ENCODE results near the gene VTI1A.

Gene VTI1A

DNA sequence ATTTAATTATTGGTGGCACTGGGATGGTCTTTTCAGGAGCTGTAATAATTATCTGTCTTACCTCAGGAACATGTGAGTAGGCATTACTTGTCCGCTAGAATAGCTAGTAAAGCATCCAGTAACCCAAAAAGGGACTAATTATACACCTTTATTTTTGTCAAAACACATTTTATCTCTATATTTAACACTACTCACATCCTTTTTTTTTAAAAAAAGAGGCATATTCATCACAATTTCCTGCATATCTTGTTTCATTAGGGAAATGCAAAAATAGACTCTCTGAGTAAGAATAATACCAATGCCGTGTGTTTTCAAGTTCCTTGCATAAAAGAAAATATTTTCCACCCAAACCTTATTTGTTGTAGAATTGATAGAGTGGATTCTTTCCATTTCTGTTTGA lies 99.5 kb downstream of the VTI1A start:
- DNase-seq (ENCODE audit: low spot score): no peak

DNA sequence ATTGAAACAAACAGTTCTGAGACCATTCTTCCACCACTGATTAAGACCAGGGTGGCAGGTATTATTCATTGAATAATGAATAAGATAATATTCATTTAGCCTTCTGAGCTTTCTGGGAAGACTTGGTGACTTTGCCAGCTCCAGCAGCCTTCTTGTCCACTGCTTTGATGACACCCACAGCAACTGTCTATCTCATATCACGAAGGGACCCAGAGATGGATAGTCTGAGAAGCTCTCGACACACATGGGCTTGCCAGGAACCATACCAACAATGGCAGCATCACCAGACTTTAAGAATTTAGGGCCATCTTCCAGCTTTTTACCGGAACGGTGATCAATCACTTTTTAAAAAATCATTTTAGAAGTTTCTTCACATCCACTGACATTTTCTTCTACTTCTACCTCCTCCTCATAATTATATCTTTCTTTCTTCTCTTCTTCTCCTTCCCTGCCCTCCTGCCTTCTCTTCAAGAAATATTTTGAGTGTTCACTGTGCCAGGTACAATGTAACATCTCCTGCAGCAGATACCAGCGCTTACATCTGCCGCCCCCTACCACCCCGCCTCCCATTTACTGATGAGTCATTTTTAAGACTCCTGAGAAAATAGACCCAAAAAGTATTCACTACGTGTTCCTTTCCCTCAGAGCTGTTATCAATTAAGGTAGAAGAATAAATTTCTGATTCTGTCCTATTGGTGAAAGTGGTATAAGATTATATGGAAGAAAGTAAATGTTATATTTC lies 101.7 kb downstream of the VTI1A start:
- DNase-seq (ENCODE audit: low spot score): no peak

GRCh38 chr10:112552593-112553110 lies 105.6 kb downstream of the VTI1A start:
- DNase-seq (ENCODE audit: low spot score): no peak

- no peak for DNase-seq (ENCODE audit: low spot score)
These were observed 106.3 kb downstream of the VTI1A start for GRCh38 chr10:112553315-112553714.

GRCh38 chr10:112554263-112554662 lies 107.2 kb downstream of the VTI1A start:
- no peak for DNase-seq (ENCODE audit: low spot score)

DNA sequence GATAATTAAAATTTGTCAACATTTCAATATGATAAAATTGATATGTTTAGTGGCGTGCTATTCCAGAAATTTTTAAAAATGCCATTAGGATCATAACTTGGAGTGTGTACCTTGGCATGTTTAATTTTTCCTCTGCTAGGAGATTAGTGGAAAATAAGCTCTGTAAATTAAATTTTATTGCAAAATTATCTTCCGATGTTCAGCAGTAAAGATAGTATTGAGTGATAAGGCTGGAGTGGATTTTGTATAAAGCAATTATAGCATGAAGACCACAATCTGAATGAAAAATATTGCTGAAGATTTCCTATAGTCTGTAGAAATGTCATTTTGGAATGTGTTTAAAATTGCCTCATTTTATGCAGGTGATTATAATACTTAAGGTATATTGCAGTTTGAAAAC lies 110.2 kb downstream of the VTI1A start:
- no peak for DNase-seq (ENCODE audit: low spot score)

- DNase-seq (ENCODE audit: low spot score): no peak
These were observed 111.6 kb downstream of the VTI1A start for GRCh38 chr10:112558476-112559142.

DNA sequence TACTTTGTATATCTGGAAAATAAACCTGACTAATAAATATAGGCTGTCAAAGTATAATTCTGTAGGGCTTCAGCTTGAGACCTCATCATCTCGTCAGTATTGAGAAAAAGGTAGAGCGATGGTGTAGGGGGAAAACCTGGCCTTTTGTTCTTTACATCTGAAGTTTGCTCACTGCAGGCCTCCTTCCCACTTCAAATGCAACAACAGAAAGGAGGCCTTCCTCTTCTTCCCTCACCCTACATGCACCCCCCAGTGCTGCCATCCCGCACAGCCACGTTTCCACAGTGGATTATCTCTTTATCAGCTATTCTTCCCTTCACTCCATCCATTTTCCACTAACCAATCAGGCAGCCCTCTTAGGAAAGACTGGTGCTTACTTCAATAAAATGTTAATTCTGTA lies 112.3 kb downstream of the VTI1A start:
- DNase-seq (ENCODE audit: low spot score): no peak

DNA sequence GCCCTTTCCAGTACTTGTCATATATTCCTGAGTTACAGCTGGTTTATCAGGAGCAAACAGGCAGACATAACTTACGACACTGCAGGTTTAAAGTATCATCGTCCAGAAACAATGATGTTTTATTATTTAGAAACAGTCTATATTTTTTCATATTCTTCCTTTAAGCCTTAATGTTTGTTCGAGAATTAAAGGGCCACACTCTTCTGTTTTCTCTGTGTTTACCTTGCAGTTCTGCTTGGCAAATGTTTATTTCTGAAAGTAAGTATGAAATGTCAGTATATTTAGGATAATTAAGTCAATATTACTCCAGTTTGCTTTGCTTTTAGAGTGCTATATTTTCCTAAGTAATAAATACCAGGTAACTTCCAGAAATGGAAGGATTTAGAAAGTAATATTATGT lies 115.1 kb downstream of the VTI1A start:
- DNase-seq (ENCODE audit: low spot score): no peak

DNA sequence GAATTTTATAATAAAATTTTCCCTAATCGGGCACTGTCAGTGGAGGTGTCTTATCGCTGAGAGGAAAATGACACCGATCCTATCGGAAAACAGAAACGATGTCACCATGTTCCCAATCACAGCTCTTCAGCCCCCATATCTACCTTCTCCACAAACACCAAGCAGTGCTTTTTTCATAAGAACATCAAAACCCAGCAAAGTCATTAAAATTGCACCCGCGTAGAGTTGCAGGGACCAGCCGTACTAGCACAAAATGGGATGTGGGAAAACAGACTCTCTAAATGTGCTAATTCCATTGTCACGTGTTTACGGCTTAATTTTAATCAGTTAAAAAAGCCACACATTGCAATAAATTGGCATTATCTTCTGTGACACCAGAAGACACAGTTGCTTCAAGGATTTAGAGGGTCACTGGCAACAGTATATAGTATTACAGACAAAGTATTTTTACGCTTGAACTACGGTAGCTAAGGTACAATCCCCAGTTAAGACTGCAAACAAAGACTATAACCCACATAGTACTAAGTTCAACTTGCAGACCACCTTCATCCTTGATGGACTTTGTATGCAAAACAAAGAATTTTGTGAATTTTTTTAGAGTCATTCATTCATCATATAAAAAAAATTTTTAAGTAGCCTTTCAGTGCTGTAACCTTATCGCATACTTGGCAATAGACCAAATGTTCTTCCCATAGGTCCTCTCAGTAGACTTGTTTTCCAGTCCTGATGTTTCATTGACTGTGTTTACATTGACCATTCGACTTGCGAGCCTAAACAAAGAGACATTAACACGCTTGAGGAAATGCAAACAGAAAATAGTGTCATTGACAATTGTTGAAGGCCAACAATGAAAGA lies 116.0 kb downstream of the VTI1A start:
- DNase-seq (ENCODE audit: low spot score): no peak

- DNase-seq (ENCODE audit: low spot score): no peak
These were observed 117.3 kb downstream of the VTI1A start for GRCh38 chr10:112564337-112564736.

- DNase-seq (ENCODE audit: low spot score): peak; percentile 71
These were observed 118.5 kb downstream of the VTI1A start for GRCh38 chr10:112565434-112566053.

GRCh38 chr10:112570585-112570984 lies 123.6 kb downstream of the VTI1A start:
- no peak for DNase-seq (ENCODE audit: low spot score)

- DNase-seq (ENCODE audit: low spot score): no peak
These were observed 132.6 kb downstream of the VTI1A start for GRCh38 chr10:112579578-112579977.

DNA sequence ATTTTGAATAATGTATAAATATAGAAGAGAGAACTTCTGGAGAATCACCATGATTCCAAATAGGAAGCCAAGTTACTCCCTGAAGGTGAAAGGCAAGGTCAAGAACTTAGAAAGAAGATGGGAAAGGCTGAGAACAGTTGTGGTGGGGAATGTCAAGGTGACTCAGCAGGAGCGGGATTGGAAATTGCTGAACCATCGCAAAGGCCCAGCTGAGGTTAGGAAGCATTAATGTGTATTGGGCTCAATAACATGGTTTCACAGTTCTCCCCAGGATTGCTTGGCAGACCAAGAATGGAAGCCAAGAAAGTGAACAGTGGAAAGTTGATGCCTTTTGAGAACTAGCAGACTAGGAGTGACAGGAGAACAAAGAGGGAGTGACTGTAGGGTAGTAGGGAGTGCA lies 133.3 kb downstream of the VTI1A start:
- DNase-seq (ENCODE audit: low spot score): no peak

DNA sequence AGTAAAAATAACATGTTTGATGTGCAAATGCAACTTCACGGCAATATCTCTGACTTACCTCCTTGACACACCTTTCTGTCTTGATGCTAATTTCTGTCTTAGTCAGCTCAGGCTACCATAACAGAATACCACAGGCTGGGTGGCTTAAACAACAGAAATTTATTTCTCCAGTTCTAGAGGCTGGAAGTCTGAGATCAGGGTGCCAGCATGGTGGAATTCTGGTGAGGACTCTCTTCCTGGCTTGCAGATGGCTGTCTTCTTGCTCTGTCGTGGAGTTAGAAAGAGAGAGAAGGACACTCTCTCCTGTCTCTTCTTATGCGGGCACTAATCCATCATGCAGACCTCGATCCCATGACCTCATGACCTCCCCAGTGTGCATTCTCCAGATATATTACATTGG lies 134.9 kb downstream of the VTI1A start:
- DNase-seq (ENCODE audit: low spot score): no peak

- no peak for DNase-seq (ENCODE audit: low spot score)
These were observed 136.4 kb downstream of the VTI1A start for GRCh38 chr10:112583236-112583939.

DNA sequence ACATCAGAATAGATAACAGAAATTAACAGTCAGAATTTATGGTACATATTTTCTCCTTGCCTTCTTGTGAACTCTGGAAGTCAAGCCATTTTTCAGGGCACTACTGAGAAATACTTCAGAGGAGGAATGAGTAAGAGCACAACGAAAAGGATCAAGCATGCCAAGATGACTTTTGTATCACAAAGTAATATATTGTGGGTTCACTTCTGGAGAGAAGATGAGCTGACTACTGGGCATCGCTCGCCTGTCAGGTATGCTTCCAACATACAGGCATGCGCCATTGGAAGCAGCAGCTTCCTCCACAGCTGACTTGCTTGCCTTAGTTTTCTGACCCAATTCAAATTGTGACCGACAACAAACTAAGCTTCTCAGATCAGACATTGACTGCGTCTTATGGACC lies 137.3 kb downstream of the VTI1A start:
- DNase-seq (ENCODE audit: low spot score): peak; percentile 18

- peak; percentile 62 for DNase-seq (ENCODE audit: low spot score)
These were observed 138.1 kb downstream of the VTI1A start for GRCh38 chr10:112585126-112585525.

- DNase-seq (ENCODE audit: low spot score): peak; percentile 53
These were observed 138.9 kb downstream of the VTI1A start for GRCh38 chr10:112585960-112586359.

- no peak for DNase-seq (ENCODE audit: low spot score)
These were observed 140.7 kb downstream of the VTI1A start for GRCh38 chr10:112587729-112588128.
